BLaER1 treated with 17β-estradiol and CSF1 and Interleukin-3, amounts not matched to agents 10 nM and 100 nM (cell line): ENCODE data around the gene SCRT2.

Experiments used
- H3K27ac ChIP-seq, 11 experiments: shearing (Covaris generic); formaldehyde crosslinking; 2 replicates each; pipeline ENCODE4 v1.8.1; 2022
- H3K27me3 ChIP-seq, 11 experiments: shearing (Covaris generic); formaldehyde crosslinking; 2 replicates each; pipeline ENCODE4 v1.8.1; 2022
- H3K36me3 ChIP-seq, 11 experiments: shearing (Covaris generic); formaldehyde crosslinking; 2 replicates each; pipeline ENCODE4 v1.8.1; 2022
- H3K4me1 ChIP-seq, 10 experiments: shearing (Covaris generic); formaldehyde crosslinking; 2 replicates each; pipeline ENCODE4 v1.8.1; 2022
- H3K4me2 ChIP-seq, 11 experiments: shearing (Covaris generic); formaldehyde crosslinking; 2 replicates each; pipeline ENCODE4 v1.8.1; 2022
- H3K4me3 ChIP-seq, 10 experiments: shearing (Covaris generic); formaldehyde crosslinking; 2 replicates each; pipeline ENCODE4 v1.8.1; 2022
- H3K9ac ChIP-seq, 11 experiments: shearing (Covaris generic); formaldehyde crosslinking; 2 replicates each; pipeline ENCODE4 v1.8.1; 2022
- H3K9me3 ChIP-seq, 11 experiments: shearing (Covaris generic); formaldehyde crosslinking; replicated peaks in 1 of 11; 2 replicates each; pipeline ENCODE4 v1.8.1; 2022
- H4K20me1 ChIP-seq, 11 experiments: shearing (Covaris generic); formaldehyde crosslinking; 2 replicates each; pipeline ENCODE4 v1.8.1; 2022
- Cebpa-rat ChIP-seq, 11 experiments: shearing (Covaris generic); IDR thresholded peaks; 2 replicates each; pipeline ENCODE4 v1.8.1; 2022

The SCRT2 gene

GRCh38 chr20:626579-626978, 49.0 kb downstream of the SCRT2 start:
- H3K36me3 ChIP-seq = no peaks in the 10 kb centered on the region
- no peak overlapping the region for H3K4me3 ChIP-seq
- H4K20me1 ChIP-seq = no peaks in the 10 kb centered on the region
- no peak overlapping the region for H3K4me2 ChIP-seq
- no peak for TF ChIP-seq Cebpa-rat (IDR thresholded peaks at IDR 0.05)
- no peak overlapping the region for H3K9ac ChIP-seq
- no peaks in the 10 kb centered on the region for H3K27me3 ChIP-seq
- no peak overlapping the region for H3K27ac ChIP-seq
- peaks cover 0 to 24% (median 5%) of the 10 kb centered on the region in 10 experiments; a peak in 11 of 20 replicates for H3K4me1 ChIP-seq
- peaks cover 0 to 19% (median 0%) of the 10 kb centered on the region in 11 experiments; a peak in 5 of 22 replicates for H3K9me3 ChIP-seq

- Histone ChIP-seq H3K9me3 (peaks cover 0 to 19% (median 0%) of the 10 kb centered on the region in 11 experiments; a peak in 5 of 22 replicates), H3K36me3 (no peaks in the 10 kb centered on the region), H3K4me2 (peak overlapping the region in 4 of 11 experiments; percentile 3 to 28 (median 18); a peak in 2 of 22 replicates), H3K4me1 (peaks cover 0 to 32% (median 5%) of the 10 kb centered on the region in 10 experiments; a peak in 11 of 20 replicates), H4K20me1 (no peaks in the 10 kb centered on the region), H3K27ac (no peak overlapping the region; a peak in 1 of 22 replicates), H3K9ac (no peak overlapping the region), H3K4me3 (no peak overlapping the region), H3K27me3 (no peaks in the 10 kb centered on the region)
- TF ChIP-seq Cebpa-rat (IDR thresholded peaks at IDR 0.05) = no peak
These were observed 50.2 kb downstream of the SCRT2 start for GRCh38 chr20:625360-625932.

GRCh38 chr20:623704-624103, 51.9 kb downstream of the SCRT2 start:
- Histone ChIP-seq H3K36me3 (no peaks in the 10 kb centered on the region), H3K4me3 (no peak overlapping the region), H3K4me1 (peaks cover 0 to 32% (median 5%) of the 10 kb centered on the region in 10 experiments; a peak in 11 of 20 replicates), H3K9ac (no peak overlapping the region), H4K20me1 (no peaks in the 10 kb centered on the region), H3K27me3 (no peaks in the 10 kb centered on the region), H3K27ac (no peak overlapping the region), H3K9me3 (peaks cover 0 to 21% (median 0%) of the 10 kb centered on the region in 11 experiments; a peak in 5 of 22 replicates), H3K4me2 (peak overlapping the region in 2 of 11 experiments; percentile 4 to 27; a peak in 2 of 22 replicates)
- TF ChIP-seq Cebpa-rat (IDR thresholded peaks at IDR 0.05) = no peak

- no peak overlapping the region for H3K27ac ChIP-seq
- H3K9me3 ChIP-seq = peaks cover 5 to 27% (median 6%) of the 10 kb centered on the region in 11 experiments
- peak overlapping the region in 5 of 11 experiments; percentile 2 to 31 (median 7); a peak in 3 of 22 replicates for H3K4me2 ChIP-seq
- H3K36me3 ChIP-seq = no peaks in the 10 kb centered on the region
- H3K9ac ChIP-seq = no peak overlapping the region
- H3K4me3 ChIP-seq = no peak overlapping the region
- no peaks in the 10 kb centered on the region for H3K27me3 ChIP-seq
- no peaks in the 10 kb centered on the region for H4K20me1 ChIP-seq
- peaks cover 0 to 32% (median 5%) of the 10 kb centered on the region in 10 experiments; a peak in 11 of 20 replicates for H3K4me1 ChIP-seq
- no peak for TF ChIP-seq Cebpa-rat (IDR thresholded peaks at IDR 0.05)
These were observed 52.6 kb downstream of the SCRT2 start for GRCh38 chr20:623021-623420.

- Histone ChIP-seq H3K4me2 (no peak overlapping the region), H3K27ac (no peak overlapping the region), H3K27me3 (no peaks in the 10 kb centered on the region), H3K36me3 (no peaks in the 10 kb centered on the region), H3K9ac (no peak overlapping the region), H3K4me3 (no peak overlapping the region), H3K4me1 (peaks cover 0 to 32% (median 5%) of the 10 kb centered on the region in 10 experiments; a peak in 11 of 20 replicates), H3K9me3 (peaks cover 9 to 35% (median 14%) of the 10 kb centered on the region in 11 experiments), H4K20me1 (no peaks in the 10 kb centered on the region)
- TF ChIP-seq Cebpa-rat (IDR thresholded peaks at IDR 0.05) = no peak
These were observed 53.4 kb downstream of the SCRT2 start for GRCh38 chr20:622161-622560.

- Histone ChIP-seq H3K9me3 (peaks cover 9 to 29% (median 14%) of the 10 kb centered on the region in 11 experiments), H4K20me1 (no peaks in the 10 kb centered on the region), H3K4me3 (no peak overlapping the region), H3K36me3 (no peaks in the 10 kb centered on the region), H3K4me2 (peak overlapping the region in 1 of 11 experiments; percentile 22; a peak in 1 of 22 replicates), H3K27me3 (no peaks in the 10 kb centered on the region), H3K27ac (no peak overlapping the region), H3K9ac (no peak overlapping the region), H3K4me1 (peaks cover 2 to 34% (median 9%) of the 10 kb centered on the region in 10 experiments; a peak in 19 of 20 replicates)
- no peak for TF ChIP-seq Cebpa-rat (IDR thresholded peaks at IDR 0.05)
These were observed 54.4 kb downstream of the SCRT2 start for GRCh38 chr20:621125-621756.

GRCh38 chr20:620246-620645, 55.4 kb downstream of the SCRT2 start:
- H3K27me3 ChIP-seq = no peaks in the 10 kb centered on the region
- H4K20me1 ChIP-seq = no peaks in the 10 kb centered on the region
- H3K4me3 ChIP-seq = no peak overlapping the region
- no peak for TF ChIP-seq Cebpa-rat (IDR thresholded peaks at IDR 0.05)
- no peak overlapping the region for H3K9ac ChIP-seq
- no peaks in the 10 kb centered on the region for H3K36me3 ChIP-seq
- H3K27ac ChIP-seq = no peak overlapping the region
- H3K4me1 ChIP-seq = peaks cover 9 to 41% (median 15%) of the 10 kb centered on the region in 10 experiments; a peak in 19 of 20 replicates
- H3K4me2 ChIP-seq = no peak overlapping the region
- peaks cover 9 to 19% (median 13%) of the 10 kb centered on the region in 11 experiments for H3K9me3 ChIP-seq

- TF ChIP-seq Cebpa-rat (IDR thresholded peaks at IDR 0.05) = no peak
- H3K9me3 ChIP-seq = peaks cover 9 to 18% (median 13%) of the 10 kb centered on the region in 11 experiments
- H3K27me3 ChIP-seq = no peaks in the 10 kb centered on the region
- H3K27ac ChIP-seq = no peak overlapping the region
- H3K4me2 ChIP-seq = no peak overlapping the region
- no peaks in the 10 kb centered on the region for H4K20me1 ChIP-seq
- H3K36me3 ChIP-seq = no peaks in the 10 kb centered on the region
- H3K9ac ChIP-seq = no peak overlapping the region
- no peak overlapping the region for H3K4me3 ChIP-seq
- peaks cover 9 to 36% (median 16%) of the 10 kb centered on the region in 10 experiments; a peak in 19 of 20 replicates for H3K4me1 ChIP-seq
These were observed 56.6 kb downstream of the SCRT2 start for GRCh38 chr20:618980-619379.

GRCh38 chr20:617934-618690, 57.5 kb downstream of the SCRT2 start:
- no peaks in the 10 kb centered on the region for H3K36me3 ChIP-seq
- H3K4me1 ChIP-seq = peaks cover 9 to 27% (median 14%) of the 10 kb centered on the region in 10 experiments; a peak in 19 of 20 replicates
- H3K27me3 ChIP-seq = peaks cover 0 to 9% (median 3%) of the 10 kb centered on the region in 11 experiments; a peak in 17 of 22 replicates
- no peak overlapping the region for H3K4me2 ChIP-seq
- no peak overlapping the region for H3K27ac ChIP-seq
- TF ChIP-seq Cebpa-rat (IDR thresholded peaks at IDR 0.05) = no peak
- no peak overlapping the region for H3K4me3 ChIP-seq
- H3K9me3 ChIP-seq = peaks cover 9 to 18% (median 13%) of the 10 kb centered on the region in 11 experiments
- H3K9ac ChIP-seq = no peak overlapping the region
- no peaks in the 10 kb centered on the region for H4K20me1 ChIP-seq
